HG02798 (cell line): ENCODE results near the gene NEUROD2.

Experiments
- ATAC-seq: cut with Tn5 transposase; IDR thresholded peaks from one replicate; pipeline ENCODE4 v1.9.1; 2021; ENCODE audit warnings: mild to moderate bottlenecking; ENCODE audit not compliant: unreplicated experiment, poor library complexity

Gene NEUROD2

GRCh38 chr17:39607851-39608130 lies at the start of gene NEUROD2:
Gene NEUROD2, minus strand, starts transcription at chr17:39607920. Its CDS starts 1,321 bp downstream, at chr17:39606599.
- ATAC-seq: no peak

- no peak for ATAC-seq
These were observed 47.4 kb upstream of the NEUROD2 start for GRCh38 chr17:39655105-39655504.

- ATAC-seq: no peak
These were observed 46.1 kb upstream of the NEUROD2 start for GRCh38 chr17:39653662-39654331.

- ATAC-seq: no peak
These were observed 45.6 kb upstream of the NEUROD2 start for GRCh38 chr17:39653316-39653661.

GRCh38 chr17:39652587-39653315 lies 45.0 kb upstream of the NEUROD2 start:
- no peak for ATAC-seq

- ATAC-seq: no peak
These were observed 44.3 kb upstream of the NEUROD2 start for GRCh38 chr17:39651923-39652586.

- ATAC-seq: no peak
These were observed 42.4 kb upstream of the NEUROD2 start for GRCh38 chr17:39650121-39650579.

GRCh38 chr17:39648616-39649366 lies 41.1 kb upstream of the NEUROD2 start:
- no peak for ATAC-seq

GRCh38 chr17:39647256-39647655 lies 39.5 kb upstream of the NEUROD2 start:
- ATAC-seq: no peak

GRCh38 chr17:39643271-39643670 lies 35.6 kb upstream of the NEUROD2 start:
- ATAC-seq: no peak

GRCh38 chr17:39642291-39643074 lies 34.8 kb upstream of the NEUROD2 start:
- no peak for ATAC-seq

- no peak for ATAC-seq
These were observed 34.2 kb upstream of the NEUROD2 start for GRCh38 chr17:39641883-39642282.

GRCh38 chr17:39641097-39641496 lies 33.4 kb upstream of the NEUROD2 start:
- ATAC-seq: no peak

GRCh38 chr17:39640591-39641031 lies 32.9 kb upstream of the NEUROD2 start:
- ATAC-seq: no peak

GRCh38 chr17:39639566-39640458 lies 32.1 kb upstream of the NEUROD2 start:
- ATAC-seq: no peak

GRCh38 chr17:39639043-39639442 lies 31.3 kb upstream of the NEUROD2 start:
- no peak for ATAC-seq

GRCh38 chr17:39638317-39638716 lies 30.6 kb upstream of the NEUROD2 start:
- no peak for ATAC-seq

GRCh38 chr17:39636927-39637736 lies 29.4 kb upstream of the NEUROD2 start, which contains the start of gene STARD3:
Gene STARD3, plus strand, starts transcription at chr17:39637144. Its CDS starts 16,388 bp downstream, at chr17:39653532.
- ATAC-seq: peak; percentile 84
